ENCODE data around the gene DDRGK1. TPM values are rescaled to one million over a fixed set of nuclear protein-coding genes. Genes with fewer than 3 reads are reported as not detected.
A peak's percentile ranks its signal among the peaks of the same experiment; 100 is the strongest.

The DDRGK1 gene
- total and polyA plus RNA-seq, 2 of the 8 experiments (the other 6 are each of a cell fraction or from before 2014, with no cell fraction given): 29.4 to 42.0 TPM

- H3K27ac ChIP-seq (ENCODE audit: low read depth, low read length): peak within 1 kb of the TSS; percentile 85
- H3K14ac ChIP-seq (ENCODE audit: insufficient read length): peak within 1 kb of the TSS; percentile 100
- H3K56ac ChIP-seq (replicated peaks; ENCODE audit: insufficient read length, low read depth, low read length): peak within 1 kb of the TSS; percentile 84
- peak within 1 kb of the TSS; percentile 88 for H4K8ac ChIP-seq (ENCODE audit: extremely low read depth, insufficient read depth, low read length)
- H3K27me3 ChIP-seq (replicated peaks in 1 of 4; ENCODE audit: control insufficient read depth in 3 of 4, extremely low read depth in 1 of 4, insufficient read depth in 3 of 4, low read length in 3 of 4): no peaks in the 10 kb centered on the region
- CTCF ChIA-PET (ENCODE audit: partially characterized antibody): interaction anchor here (0.5 to 1.5 kb wide), 5 partner anchors 10 to 84 kb away, joined by 3 to 4 read pairs (median 3); no protein-coding TSS in a partner anchor
- peak within 1 kb of the TSS; percentile 83 for H2BK120ac ChIP-seq (replicated peaks; ENCODE audit: low read depth, low read length)
- H4K20me1 ChIP-seq (replicated peaks in 1 of 2; ENCODE audit: control insufficient read depth in 1 of 2, insufficient read depth in 2 of 2, low read length in 2 of 2): peaks cover 0 to 3% of the 10 kb centered on the region in 2 experiments
- peak within 1 kb of the TSS; percentile 83 to 95 (median 91) for H3K4me3 ChIP-seq (ENCODE audit: extremely low read depth in 1 of 4, insufficient read depth in 2 of 4, low read depth in 3 of 4, low read length in 4 of 4)
- DNase-seq (ENCODE audit: low read depth in 1 of 2, low spot score in 2 of 2) (peak; percentile 49 to 92), FAIRE-seq (no peak)
- peaks cover 0 to 17% of the 10 kb centered on the region in 2 experiments; a peak in 2 of 4 replicates for H3K79me2 ChIP-seq (ENCODE audit: control insufficient read depth in 1 of 2, insufficient read depth in 2 of 2, low read length in 2 of 2)
- H3K79me1 ChIP-seq (ENCODE audit: low read depth, low read length): no peaks in the 10 kb centered on the region; the same call in 1 of the 2 replicates
- H2BK15ac ChIP-seq (ENCODE audit: low read length): peak within 1 kb of the TSS; percentile 98
- no peak within 1 kb of the TSS for H3K23ac ChIP-seq (ENCODE audit: insufficient read length)
- peak within 1 kb of the TSS; percentile 99 for H4K5ac ChIP-seq (ENCODE audit: insufficient read length, low read depth, low read length)
- H3K4me1 ChIP-seq (replicated peaks in 1 of 4; ENCODE audit: control insufficient read depth in 3 of 4, insufficient read depth in 4 of 4, low read length in 3 of 4): peaks cover 8 to 27% (median 20%) of the 10 kb centered on the region in 4 experiments
- no peaks in the 10 kb centered on the region for H3K9me3 ChIP-seq (ENCODE audit: insufficient read depth in 2 of 2, low read depth in 1 of 2, low read length in 1 of 2)
- peak within 1 kb of the TSS; percentile 96 for H2BK12ac ChIP-seq (ENCODE audit: low read depth, low read length)
- H2AFZ ChIP-seq (ENCODE audit: low read length): peak within 1 kb of the TSS; percentile 80; the same call in 1 of the 2 replicates
- no peak within 1 kb of the TSS for H2AK5ac ChIP-seq (ENCODE audit: low read depth, low read length)
- no peaks in the 10 kb centered on the region; a peak in 1 of 8 replicates for H3K36me3 ChIP-seq (ENCODE audit: control insufficient read depth in 2 of 4, insufficient read depth in 4 of 4, low read length in 3 of 4)
- H3K4me2 ChIP-seq (ENCODE audit: insufficient read depth in 1 of 2, low read depth in 2 of 2, low read length in 2 of 2): peak within 1 kb of the TSS; percentile 77 to 79
- H2BK5ac ChIP-seq (ENCODE audit: low read depth, low read length): peak within 1 kb of the TSS; percentile 96
- H3K4ac ChIP-seq (replicated peaks; ENCODE audit: insufficient read length, low read depth, low read length): peak within 1 kb of the TSS; percentile 97
- H3K18ac ChIP-seq (ENCODE audit: extremely low read depth, low read length): peak within 1 kb of the TSS; percentile 96
- peak within 1 kb of the TSS; percentile 85 for H4K91ac ChIP-seq (replicated peaks; ENCODE audit: insufficient read length, low read length)
- POLR2A ChIA-PET (ENCODE audit: partially characterized antibody): interaction anchor here (0.6 to 3.9 kb wide), 8 partner anchors 10 to 66 kb away, joined by 3 to 19 read pairs (median 6); partner anchors contain the start of genes FASTKD5, ITPA, SLC4A11 and UBOX5
- 1% methylated on average over 21 of the region's 62 CpGs; no CpG with 5 or more reads in 1 of the 2 experiments for WGBS, 2 experiments (ENCODE audit: extremely low coverage in 1 of 2, insufficient coverage in 1 of 2, insufficient read length in 1 of 2, insufficient replicate concordance in 2 of 2, low coverage in 1 of 2, low lambda C conversion rate in 2 of 2, missing lambda C conversion rate in 1 of 2)
- peaks cover 11% of the 10 kb centered on the region; the same call in 1 of the 2 replicates for H3K23me2 ChIP-seq (ENCODE audit: low read depth, low read length)
- peak within 1 kb of the TSS; percentile 80 to 87 (median 86) for H3K9ac ChIP-seq (replicated peaks in 1 of 4; ENCODE audit: extremely low read depth in 1 of 4, low read depth in 3 of 4, low read length in 3 of 4)
- H2BK20ac ChIP-seq (ENCODE audit: low read length): no peak within 1 kb of the TSS
- TF ChIP-seq SIX5 (IDR thresholded peaks at IDR 0.05; ENCODE audit: low read depth, low read length): no peak
- TF ChIP-seq BACH1 (IDR thresholded peaks at IDR 0.05; ENCODE audit: low read length): no peak
- no peak for TF ChIP-seq SUZ12 (IDR thresholded peaks at IDR 0.05; ENCODE audit: low read length)
- TF ChIP-seq BRCA1 (IDR thresholded peaks at IDR 0.05; ENCODE audit: low read depth, low read length): no peak
- no peak for TF ChIP-seq EGR1 (IDR thresholded peaks at IDR 0.05; ENCODE audit: borderline replicate concordance, low read depth, low read length)
- no peak for TF ChIP-seq RNF2 (IDR thresholded peaks at IDR 0.05; ENCODE audit: borderline replicate concordance, low read depth, low read length, missing control alignments, poor library complexity, severe bottlenecking)
- TF ChIP-seq YY1 (IDR thresholded peaks at IDR 0.05; ENCODE audit: low read depth, low read length): 0 out of 2 replicates have a peak, but pooled peaks have one; percentile 5
- no peak for TF ChIP-seq USF2 (IDR thresholded peaks at IDR 0.05; ENCODE audit: low read length)
- peak in 1 of 2 experiments; percentile 17; a peak in 1 of 4 replicates for TF ChIP-seq HDAC2 (IDR thresholded peaks at IDR 0.05; ENCODE audit: borderline replicate concordance in 1 of 2, low read depth in 2 of 2, low read length in 2 of 2)
- no peak for TF ChIP-seq NANOG (IDR thresholded peaks at IDR 0.05; ENCODE audit: insufficient read depth, low read depth, low read length, poor library complexity, severe bottlenecking)
These were observed 31.4 kb downstream of the DDRGK1 start, which contains the start of gene LZTS3 for GRCh38 chr20:3172933-3173609. TSS of gene LZTS3 (minus strand) at chr20:3173549. CDS start at chr20:3167163, 6,386 bp downstream.
